ENCODE results near the gene GP1BA. TPM values are rescaled to one million over a fixed set of nuclear protein-coding genes. Genes with fewer than 3 reads are reported as not detected.
"Not testable (repeated sequence)": the region's sequence is repeated elsewhere in the genome, so short reads cannot be mapped to it uniquely, and the experiment has no call there.

The GP1BA gene
- total and polyA plus RNA-seq, 2 experiments from 2014 or later: 0.24 TPM; not detected in 1

GRCh38 chr17:4921320-4921719, 10.8 kb upstream of the GP1BA start:
- Mint-ChIP-seq H3K9me3 (no peaks in the 10 kb centered on the region), H3K27ac (no peak overlapping the region), H3K4me1 (peaks cover 9% of the 10 kb centered on the region), H3K27me3 (ENCODE audit: insufficient read depth, low read depth, poor library complexity) (peaks cover 7% of the 10 kb centered on the region), H3K4me3 (no peak overlapping the region), H3K36me3 (ENCODE audit: low read depth) (peaks cover under 1% of the 10 kb centered on the region; the same call in 2 of the 3 replicates)
- no peak for ATAC-seq
- Histone ChIP-seq H2AFZ (no peak overlapping the region), H3F3A (replicated peaks; ENCODE audit: low read depth) (peaks cover 2% of the 10 kb centered on the region; the same call in 1 of the 2 replicates), H3K27ac (ENCODE audit: low read depth) (no peak overlapping the region), H3K79me2 (replicated peaks; ENCODE audit: insufficient read depth) (no peaks in the 10 kb centered on the region), H3K9me2 (ENCODE audit: insufficient read depth) (no peaks in the 10 kb centered on the region), H3K36me3 (ENCODE audit: insufficient read depth) (no peaks in the 10 kb centered on the region), H4K20me1 (replicated peaks; ENCODE audit: insufficient read depth) (no peaks in the 10 kb centered on the region), H3K4me2 (no peak overlapping the region), H3K27me3 (ENCODE audit: insufficient read depth) (no peaks in the 10 kb centered on the region), H3K4me1 (ENCODE audit: insufficient read depth) (0 out of 2 replicates have a peak, but pooled peaks cover 6% of the 10 kb centered on the region), H3K4me3 (no peak overlapping the region)
- no peak for DNase-seq (ENCODE audit: low spot score)
- TF ChIP-seq EZH2phosphoT487 (IDR thresholded peaks at IDR 0.05; ENCODE audit: unreplicated experiment): no peak
- TF ChIP-seq ETS1 (IDR thresholded peaks at IDR 0.05): no peak

DNA sequence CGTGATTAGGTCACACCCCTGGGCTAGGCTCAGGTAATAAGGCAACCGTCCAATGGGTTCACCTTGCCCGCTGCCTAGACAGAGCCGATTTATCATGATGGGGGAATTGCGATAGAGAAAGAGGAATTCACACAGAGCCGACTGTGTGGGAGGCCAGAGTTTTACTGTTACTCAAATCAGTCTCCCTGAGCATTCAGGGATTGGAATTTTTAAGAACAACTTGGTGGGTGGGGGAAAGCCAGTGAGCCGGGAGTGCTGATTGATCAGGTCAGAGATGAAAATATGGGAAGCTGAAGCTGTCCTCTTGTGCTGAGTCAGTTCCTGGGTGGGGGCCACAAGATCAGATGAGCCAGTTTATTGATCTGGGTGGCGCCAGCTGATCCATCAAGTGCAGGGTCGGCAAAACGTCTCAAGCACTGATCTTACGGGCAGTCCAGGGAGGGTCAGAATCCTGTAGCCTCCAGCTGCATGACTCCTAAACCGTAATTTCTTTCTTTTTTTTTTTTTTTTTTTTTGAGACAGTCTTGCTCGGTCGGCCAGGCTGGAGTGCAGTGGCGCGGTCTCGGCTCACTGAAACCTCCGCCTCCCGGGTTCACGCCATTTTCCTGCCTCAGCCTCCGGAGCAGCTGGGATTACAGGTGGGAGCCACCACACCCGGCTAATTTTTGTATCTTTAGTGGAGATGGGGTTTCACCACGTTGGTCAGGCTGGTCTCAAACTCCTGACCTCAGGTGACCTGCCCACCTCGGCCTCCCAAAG, 5.3 kb upstream of the GP1BA start:
- not testable (repeated sequence) for DNase-seq (ENCODE audit: low spot score); H3K27me3 ChIP-seq (ENCODE audit: insufficient read depth); H3K27ac ChIP-seq (ENCODE audit: low read depth); H3K79me2 ChIP-seq (replicated peaks; ENCODE audit: insufficient read depth); H3K4me1 ChIP-seq (ENCODE audit: insufficient read depth); H3K4me2 ChIP-seq; ATAC-seq; H3F3A ChIP-seq (replicated peaks; ENCODE audit: low read depth); H2AFZ ChIP-seq; H3K9me2 ChIP-seq (ENCODE audit: insufficient read depth); H3K4me3 Mint-ChIP-seq; H3K9me3 Mint-ChIP-seq; H3K4me1 Mint-ChIP-seq; H3K27me3 Mint-ChIP-seq (ENCODE audit: insufficient read depth, low read depth, poor library complexity); H3K4me3 ChIP-seq; H3K36me3 ChIP-seq (ENCODE audit: insufficient read depth); H4K20me1 ChIP-seq (replicated peaks; ENCODE audit: insufficient read depth)
- Mint-ChIP-seq H3K27ac (peak overlapping the region; percentile 21; the same call in 1 of the 2 replicates), H3K36me3 (ENCODE audit: low read depth) (peaks cover 20% of the 10 kb centered on the region)

DNA sequence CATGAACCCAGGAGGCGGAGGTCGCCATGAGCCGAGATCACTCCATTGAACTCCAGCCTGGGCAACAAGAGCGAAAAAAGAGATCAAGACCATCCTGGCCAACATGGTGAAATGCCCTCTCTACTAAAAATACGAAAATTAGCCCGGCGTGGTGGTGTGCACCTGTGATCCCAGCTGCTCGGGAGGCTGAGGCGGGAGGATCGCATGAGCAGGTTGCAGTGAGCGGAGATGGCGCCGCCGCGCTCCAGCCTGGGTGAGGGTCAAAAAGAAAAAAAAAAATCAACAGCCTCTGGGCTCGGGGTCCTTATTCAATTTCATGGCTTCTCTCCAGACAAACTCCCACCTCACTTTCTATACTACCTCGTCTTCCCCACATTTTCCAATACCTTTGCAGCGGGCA, 3.2 kb upstream of the GP1BA start:
- DNase-seq (ENCODE audit: low spot score): no peak
- H3K27ac Mint-ChIP-seq: no peak overlapping the region
- no peaks in the 10 kb centered on the region for H3K9me3 Mint-ChIP-seq
- peaks cover 6% of the 10 kb centered on the region for H3K27me3 Mint-ChIP-seq (ENCODE audit: insufficient read depth, low read depth, poor library complexity)
- H3K4me3 Mint-ChIP-seq: no peak overlapping the region
- Histone ChIP-seq H3K27ac (ENCODE audit: low read depth) (no peak overlapping the region), H3K4me3 (no peak overlapping the region), H3K4me1 (ENCODE audit: insufficient read depth) (no peaks in the 10 kb centered on the region), H3K9me2 (ENCODE audit: insufficient read depth) (no peaks in the 10 kb centered on the region), H4K20me1 (replicated peaks; ENCODE audit: insufficient read depth) (no peaks in the 10 kb centered on the region), H3K79me2 (replicated peaks; ENCODE audit: insufficient read depth) (no peaks in the 10 kb centered on the region), H3K4me2 (no peak overlapping the region), H3K36me3 (ENCODE audit: insufficient read depth) (no peaks in the 10 kb centered on the region), H3K27me3 (ENCODE audit: insufficient read depth) (no peaks in the 10 kb centered on the region), H2AFZ (no peak overlapping the region), H3F3A (replicated peaks; ENCODE audit: low read depth) (peaks cover 3% of the 10 kb centered on the region; the same call in 1 of the 2 replicates)
- ATAC-seq: no peak
- H3K4me1 Mint-ChIP-seq: peaks cover 6% of the 10 kb centered on the region
- H3K36me3 Mint-ChIP-seq (ENCODE audit: low read depth): peaks cover 24% of the 10 kb centered on the region
- TF ChIP-seq EZH2 (IDR thresholded peaks at IDR 0.05; ENCODE audit: low read depth, unreplicated experiment) (no peak), CTCF (conservative IDR thresholded peaks at IDR 0.05; ENCODE audit: low read depth in 2 of 2) (no peak)
- TF ChIP-seq, protein P1, sequence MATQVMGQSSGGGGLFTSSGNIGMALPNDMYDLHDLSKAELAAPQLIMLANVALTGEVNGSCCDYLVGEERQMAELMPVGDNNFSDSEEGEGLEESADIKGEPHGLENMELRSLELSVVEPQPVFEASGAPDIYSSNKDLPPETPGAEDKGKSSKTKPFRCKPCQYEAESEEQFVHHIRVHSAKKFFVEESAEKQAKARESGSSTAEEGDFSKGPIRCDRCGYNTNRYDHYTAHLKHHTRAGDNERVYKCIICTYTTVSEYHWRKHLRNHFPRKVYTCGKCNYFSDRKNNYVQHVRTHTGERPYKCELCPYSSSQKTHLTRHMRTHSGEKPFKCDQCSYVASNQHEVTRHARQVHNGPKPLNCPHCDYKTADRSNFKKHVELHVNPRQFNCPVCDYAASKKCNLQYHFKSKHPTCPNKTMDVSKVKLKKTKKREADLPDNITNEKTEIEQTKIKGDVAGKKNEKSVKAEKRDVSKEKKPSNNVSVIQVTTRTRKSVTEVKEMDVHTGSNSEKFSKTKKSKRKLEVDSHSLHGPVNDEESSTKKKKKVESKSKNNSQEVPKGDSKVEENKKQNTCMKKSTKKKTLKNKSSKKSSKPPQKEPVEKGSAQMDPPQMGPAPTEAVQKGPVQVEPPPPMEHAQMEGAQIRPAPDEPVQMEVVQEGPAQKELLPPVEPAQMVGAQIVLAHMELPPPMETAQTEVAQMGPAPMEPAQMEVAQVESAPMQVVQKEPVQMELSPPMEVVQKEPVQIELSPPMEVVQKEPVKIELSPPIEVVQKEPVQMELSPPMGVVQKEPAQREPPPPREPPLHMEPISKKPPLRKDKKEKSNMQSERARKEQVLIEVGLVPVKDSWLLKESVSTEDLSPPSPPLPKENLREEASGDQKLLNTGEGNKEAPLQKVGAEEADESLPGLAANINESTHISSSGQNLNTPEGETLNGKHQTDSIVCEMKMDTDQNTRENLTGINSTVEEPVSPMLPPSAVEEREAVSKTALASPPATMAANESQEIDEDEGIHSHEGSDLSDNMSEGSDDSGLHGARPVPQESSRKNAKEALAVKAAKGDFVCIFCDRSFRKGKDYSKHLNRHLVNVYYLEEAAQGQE (IDR thresholded peaks at IDR 0.05; ENCODE audit: unreplicated experiment): no peak
